Jurkat, Clone E6-1 (cell line): ENCODE data around the gene PRRG3.

ENCODE experiments used
- DNase-seq: peaks from one replicate; pipeline ENCODE4 v3.0.0-alpha.2; 2011; ENCODE audit warnings: low read depth, low spot score
- H3K4me3 ChIP-seq: 2 replicates; pipeline ENCODE4 v1.5.1; 2011; ENCODE audit warnings: mild to moderate bottlenecking, low read length, control low read depth, moderate library complexity

PRRG3 gene

GRCh38 chrX:151702741-151703340 is 7.6 kb downstream of the PRRG3 start:
- no peak overlapping the region for H3K4me3 ChIP-seq
- no peak for DNase-seq

GRCh38 chrX:151703487-151703886 is 8.2 kb downstream of the PRRG3 start:
- no peak for DNase-seq
- H3K4me3 ChIP-seq: no peak overlapping the region

GRCh38 chrX:151704041-151704663 is 8.9 kb downstream of the PRRG3 start:
- no peak overlapping the region for H3K4me3 ChIP-seq
- DNase-seq: no peak

- DNase-seq: no peak
- no peak overlapping the region for H3K4me3 ChIP-seq
Observed at GRCh38 chrX:151708821-151709220, 13.6 kb downstream of the PRRG3 start.

GRCh38 chrX:151710457-151710856 is 15.2 kb downstream of the PRRG3 start:
- H3K4me3 ChIP-seq: no peak overlapping the region
- no peak for DNase-seq

GRCh38 chrX:151711154-151711553 is 15.9 kb downstream of the PRRG3 start:
- H3K4me3 ChIP-seq: no peak overlapping the region
- no peak for DNase-seq

GRCh38 chrX:151711787-151712186 is 16.5 kb downstream of the PRRG3 start:
- no peak for DNase-seq

GRCh38 chrX:151712253-151712652 is 17.0 kb downstream of the PRRG3 start:
- no peak for DNase-seq
- H3K4me3 ChIP-seq: no peak overlapping the region

More at GRCh38 chrX:151711787-151712186, 16.5 kb downstream of the PRRG3 start:
- H3K4me3 ChIP-seq: no peak overlapping the region

- H3K4me3 ChIP-seq: no peak overlapping the region
- DNase-seq: peak; percentile 1
Observed at GRCh38 chrX:151713849-151714248, 18.6 kb downstream of the PRRG3 start.

GRCh38 chrX:151714362-151714761 is 19.1 kb downstream of the PRRG3 start:
- no peak for DNase-seq
- H3K4me3 ChIP-seq: no peak overlapping the region

- no peak within 1 kb of the TSS for H3K4me3 ChIP-seq
- DNase-seq: no peak
Observed at GRCh38 chrX:151715752-151716151, 20.5 kb downstream of the PRRG3 start, which contains the start of gene FATE1. Gene FATE1, plus strand, starts transcription at chrX:151716035. Its CDS starts 85 bp downstream, at chrX:151716120.

- H3K4me3 ChIP-seq: no peak overlapping the region
- DNase-seq: no peak
Observed at GRCh38 chrX:151722241-151722846, 27.1 kb downstream of the PRRG3 start.

GRCh38 chrX:151723156-151723760 is 28.0 kb downstream of the PRRG3 start:
- H3K4me3 ChIP-seq: no peak overlapping the region
- DNase-seq: no peak

GRCh38 chrX:151724563-151725337 is 29.5 kb downstream of the PRRG3 start:
- DNase-seq: no peak
- H3K4me3 ChIP-seq: no peak overlapping the region

- no peak overlapping the region for H3K4me3 ChIP-seq
- DNase-seq: no peak
Observed at GRCh38 chrX:151725338-151725614, 30.0 kb downstream of the PRRG3 start.

- DNase-seq: no peak
- no peak overlapping the region for H3K4me3 ChIP-seq
Observed at GRCh38 chrX:151726751-151727150, 31.5 kb downstream of the PRRG3 start.

GRCh38 chrX:151727346-151727745 is 32.1 kb downstream of the PRRG3 start:
- H3K4me3 ChIP-seq: no peak overlapping the region
- no peak for DNase-seq

- no peak for DNase-seq
- H3K4me3 ChIP-seq: no peak overlapping the region
Observed at GRCh38 chrX:151729056-151729725, 33.9 kb downstream of the PRRG3 start.

- no peak for DNase-seq
- no peak within 1 kb of the TSS for H3K4me3 ChIP-seq
Observed at GRCh38 chrX:151734446-151734845, 39.2 kb downstream of the PRRG3 start, which contains the start of gene CNGA2. Gene CNGA2, plus strand, starts transcription at chrX:151734746. Its CDS starts 3,738 bp downstream, at chrX:151738484.
